Measurements from ENCODE around the gene TNFSF15.

TNFSF15 gene

GRCh38 chr9:114824110-114824509, 18.3 kb upstream of the TNFSF15 start:
- no peak for DNase-seq

DNA sequence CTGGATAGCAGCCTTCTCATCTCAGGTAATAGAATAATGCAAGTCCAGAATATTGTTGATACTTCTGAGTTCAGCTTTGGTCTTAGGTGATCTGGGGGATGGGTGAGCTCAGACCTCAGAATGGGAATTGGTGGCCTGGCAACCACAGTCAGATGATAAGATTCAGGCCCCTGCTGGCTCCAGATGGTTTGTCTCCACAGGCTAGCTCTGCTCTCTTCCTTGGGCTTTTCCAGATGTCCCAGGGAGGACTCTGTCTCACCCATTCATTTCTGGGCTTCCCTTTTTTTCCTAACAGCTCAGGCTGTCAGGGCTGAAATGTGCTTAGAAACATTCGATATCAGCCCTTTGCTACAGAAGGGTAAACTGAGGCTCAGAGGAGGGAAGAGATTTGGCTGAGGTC, 17.6 kb upstream of the TNFSF15 start:
- DNase-seq, result no peak

GRCh38 chr9:114822708-114823107, 16.9 kb upstream of the TNFSF15 start:
- DNase-seq, result no peak

DNA sequence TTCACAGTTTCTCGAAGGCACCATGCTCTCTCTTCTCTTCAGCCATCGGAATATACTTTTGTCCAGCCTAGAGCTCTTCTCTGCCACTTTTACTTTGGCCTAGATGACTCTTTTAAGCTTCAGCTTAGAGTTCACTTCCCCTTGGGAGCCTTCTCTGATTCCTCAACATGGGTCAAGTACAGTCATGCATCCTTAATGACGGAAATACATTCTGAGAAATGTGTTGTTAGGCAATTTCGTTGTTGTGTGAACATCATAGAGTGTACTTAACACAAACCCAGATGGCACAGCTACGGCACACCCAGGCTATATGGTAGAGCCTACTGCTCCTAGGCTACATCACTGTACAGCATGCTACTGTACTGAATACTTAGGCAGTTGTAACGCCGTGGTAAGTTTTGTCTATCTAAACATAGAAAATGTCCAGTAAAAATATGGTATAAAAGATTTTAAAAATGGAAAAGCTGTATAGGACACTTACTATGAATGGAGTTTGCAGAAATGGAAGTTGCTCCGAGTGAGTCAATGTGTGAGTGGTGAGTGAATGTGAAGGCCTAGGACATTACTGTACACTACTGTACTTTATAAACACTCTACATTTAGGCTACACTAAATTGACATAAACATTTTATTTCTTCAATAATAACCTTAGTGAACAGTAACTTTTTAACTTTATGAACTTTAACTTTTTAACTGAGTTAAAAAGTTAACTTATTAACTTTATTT, 15.1 kb upstream of the TNFSF15 start:
- no peak for DNase-seq

GRCh38 chr9:114818178-114818577, 12.3 kb upstream of the TNFSF15 start:
- DNase-seq, result no peak

- no peak for DNase-seq
Observed at GRCh38 chr9:114813717-114814418, 8.0 kb upstream of the TNFSF15 start.

DNA sequence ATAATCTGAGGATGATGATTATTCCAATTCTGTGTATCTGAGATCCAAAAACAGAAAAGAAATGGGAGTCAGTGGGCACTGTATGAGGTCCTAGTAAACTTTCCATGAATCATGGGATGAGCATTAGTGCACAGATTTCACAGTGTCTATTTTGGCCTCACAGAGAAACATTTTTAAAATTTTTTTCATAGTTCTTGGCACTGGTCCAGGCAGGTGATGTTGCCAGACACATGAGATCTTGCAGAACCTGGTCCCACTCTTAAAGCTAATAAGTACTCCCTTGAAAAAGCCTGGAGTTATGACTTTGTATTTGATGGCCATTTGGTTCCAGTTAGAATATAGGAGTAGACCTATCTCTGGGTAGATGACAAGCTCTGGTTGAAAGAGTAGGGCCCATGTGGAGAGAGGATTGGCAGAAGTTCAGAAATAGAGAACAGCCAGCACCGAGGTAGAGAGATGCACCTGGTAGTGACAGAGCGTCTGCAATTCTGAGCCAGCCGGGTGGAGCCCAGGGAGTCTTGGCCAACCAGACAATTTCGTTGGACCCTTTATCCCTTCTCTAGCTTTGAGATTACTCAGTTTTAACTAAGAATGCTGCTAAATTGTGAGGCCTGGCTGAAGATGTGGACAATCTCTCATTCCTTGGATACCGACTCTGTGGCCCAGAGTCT, 6.3 kb upstream of the TNFSF15 start:
- DNase-seq, result no peak

DNA sequence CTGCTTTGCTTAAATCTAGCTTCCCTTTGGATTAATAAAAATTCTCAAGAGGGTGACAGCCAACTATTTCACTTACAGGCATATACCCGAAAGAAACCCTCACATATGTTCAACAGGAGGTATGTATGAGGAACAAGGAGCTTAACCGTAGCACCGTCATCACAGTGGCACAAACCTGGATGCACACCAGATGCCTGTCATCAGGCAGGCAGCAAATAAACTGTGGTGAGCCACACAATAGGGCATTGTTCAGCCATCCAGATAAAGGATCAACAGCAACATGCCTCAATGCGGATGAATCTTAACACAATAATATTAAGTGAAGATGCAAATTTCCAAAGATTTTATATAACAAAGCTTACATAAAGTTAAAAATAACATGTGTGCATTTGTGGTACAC, 5.5 kb upstream of the TNFSF15 start:
- DNase-seq, result no peak

GRCh38 chr9:114810614-114811013, 4.8 kb upstream of the TNFSF15 start:
- no peak for DNase-seq

- no peak for DNase-seq
Observed at GRCh38 chr9:114806526-114806900, 674 bp upstream of the TNFSF15 start.

- DNase-seq, result no peak
Observed at GRCh38 chr9:114804505-114804904, 1.3 kb downstream of the TNFSF15 start.

DNA sequence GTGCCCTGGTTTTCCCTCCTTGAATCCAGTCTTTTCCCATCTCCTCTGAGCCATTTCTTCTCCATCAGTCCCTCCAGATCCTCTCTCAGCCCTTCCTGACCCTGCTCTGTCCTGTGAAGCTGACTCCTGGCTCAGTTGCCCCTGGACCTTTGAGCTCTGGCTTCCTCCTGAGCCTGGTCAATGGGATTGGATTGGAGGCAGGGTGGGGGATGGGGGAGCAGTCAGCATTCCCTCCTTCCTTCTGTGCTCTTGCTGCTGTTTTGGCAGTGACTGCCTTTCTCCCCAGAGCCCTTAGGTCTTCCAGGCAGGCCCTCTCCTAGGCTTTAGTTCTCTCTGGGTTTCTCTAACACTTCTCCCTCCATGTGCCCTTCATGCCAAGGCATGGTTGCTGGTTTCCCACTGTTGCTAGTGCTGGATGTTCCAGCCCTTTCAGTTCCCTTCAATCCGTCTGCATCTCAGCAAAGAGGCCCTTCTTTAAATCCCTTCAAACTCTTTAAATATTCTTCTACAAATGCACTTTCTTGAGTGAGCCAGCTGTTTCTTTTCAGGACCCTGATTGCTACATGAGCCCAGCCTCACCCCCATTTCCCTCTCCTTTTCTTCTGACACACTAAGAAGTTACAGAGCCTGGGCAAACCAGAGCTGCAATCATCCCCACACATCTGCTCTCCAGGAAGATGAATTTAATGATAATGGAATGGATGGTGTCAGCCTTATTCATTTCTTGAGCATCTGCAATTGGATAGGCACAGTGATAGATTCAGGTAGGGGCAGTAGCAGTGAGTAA, 2.2 kb downstream of the TNFSF15 start:
- no peak for DNase-seq

DNA sequence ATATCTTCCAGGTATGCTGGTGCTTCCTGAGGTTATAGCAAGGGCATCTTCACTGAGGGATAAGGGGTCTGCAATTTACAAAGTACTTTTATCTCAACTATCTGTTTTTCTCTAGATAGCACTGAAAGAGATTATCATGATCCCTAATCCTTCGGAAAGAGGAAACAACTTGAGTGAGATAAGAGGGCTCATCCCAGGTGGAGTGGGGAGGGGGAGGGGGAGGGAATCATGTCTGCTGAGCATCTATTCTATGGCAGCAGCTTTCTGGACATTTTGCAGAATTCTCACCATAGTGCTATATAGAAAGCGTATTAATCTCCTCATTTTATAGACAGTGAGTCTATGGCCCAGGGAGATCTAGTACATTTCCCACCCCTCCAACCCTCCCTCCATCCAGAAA, 5.9 kb downstream of the TNFSF15 start:
- DNase-seq, result no peak

DNA sequence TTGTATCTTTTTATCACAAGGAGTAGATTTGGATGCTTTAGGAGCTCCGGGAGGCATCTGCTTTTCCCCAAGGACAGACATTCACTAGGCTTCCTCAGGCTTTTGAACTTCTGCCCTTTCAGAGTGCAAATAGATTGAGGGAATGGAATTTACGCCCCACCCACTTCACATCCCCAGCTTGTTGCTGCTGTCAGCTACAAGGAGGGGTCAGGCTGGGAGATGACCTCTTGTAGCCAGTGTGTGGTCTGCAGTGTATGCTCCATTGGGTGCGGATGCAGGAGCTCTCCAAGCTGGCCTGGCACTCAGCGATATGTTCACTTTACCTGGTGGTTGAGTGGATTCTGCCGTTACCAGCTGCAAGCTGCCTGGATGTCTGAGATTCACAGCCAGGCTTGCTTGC, 6.4 kb downstream of the TNFSF15 start:
- no peak for DNase-seq

DNA sequence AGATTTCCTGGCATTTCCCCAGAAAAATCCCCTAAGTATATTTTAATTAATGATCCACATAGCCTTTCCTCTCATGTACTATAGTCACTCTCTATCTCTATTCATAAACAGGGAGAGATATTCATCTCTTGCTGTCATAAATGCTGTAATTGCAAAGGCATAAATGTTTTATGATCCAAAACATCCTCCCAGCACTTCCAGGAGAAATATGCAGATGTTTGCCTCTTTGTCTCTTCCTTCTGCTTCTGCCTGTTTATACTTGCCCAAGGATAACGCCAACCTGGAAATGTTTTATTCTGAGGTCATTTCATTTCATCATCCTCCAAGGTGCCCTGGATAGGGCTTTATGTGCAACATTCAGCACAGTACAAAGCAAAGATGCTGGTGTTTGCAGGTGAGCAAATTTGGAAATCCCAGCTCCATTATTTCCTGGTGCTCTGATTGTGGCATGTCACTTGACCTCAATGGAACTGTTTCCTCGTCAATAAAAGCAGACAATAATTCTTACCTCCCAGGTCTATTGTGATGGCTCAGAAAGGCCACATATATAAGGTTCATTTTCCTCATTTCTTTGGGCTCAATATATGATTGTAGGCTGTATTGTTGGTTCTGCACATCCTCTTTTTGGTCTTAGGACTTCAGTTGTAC, 6.9 kb downstream of the TNFSF15 start:
- no peak for DNase-seq

DNA sequence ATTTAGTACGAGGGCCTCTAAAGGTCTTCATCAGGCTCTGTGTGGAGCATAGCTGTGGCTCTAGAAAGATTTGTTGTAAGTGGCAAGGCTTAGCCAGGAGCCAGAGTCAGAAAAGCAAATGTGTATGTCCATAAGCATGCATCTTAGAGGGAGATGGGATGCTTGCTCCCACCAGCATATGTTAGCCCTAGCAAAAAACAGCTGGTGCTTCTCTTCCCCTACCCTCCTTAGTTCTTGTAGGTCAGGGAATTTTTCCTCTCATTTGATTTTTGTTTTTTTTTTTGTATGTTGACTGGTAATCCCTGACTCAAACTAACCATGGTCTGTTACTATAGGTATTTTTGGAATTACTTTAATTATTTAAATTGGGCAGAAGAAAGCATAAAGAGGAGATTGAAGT, 7.7 kb downstream of the TNFSF15 start:
- DNase-seq, result no peak

GRCh38 chr9:114792396-114792795, 13.4 kb downstream of the TNFSF15 start:
- DNase-seq, result no peak

DNA sequence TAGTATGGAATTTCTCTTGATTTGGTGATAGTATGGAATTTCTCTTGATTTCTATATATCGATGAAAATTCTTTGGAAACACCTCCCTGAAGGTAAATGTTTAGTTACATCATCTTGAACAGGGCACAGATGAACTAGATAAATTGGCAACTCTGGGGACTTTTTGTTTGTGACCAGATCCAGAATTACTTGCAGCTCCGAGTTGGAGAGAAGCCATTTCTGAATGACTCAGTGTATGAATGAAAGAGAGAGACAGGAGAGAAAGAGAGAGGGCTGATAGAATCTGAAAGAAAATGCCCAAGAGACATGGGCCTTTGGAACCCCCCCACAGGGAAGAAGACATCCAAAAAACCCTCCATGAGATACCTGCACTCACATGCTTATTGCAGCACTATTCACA, 14.1 kb downstream of the TNFSF15 start:
- no peak for DNase-seq

DNA sequence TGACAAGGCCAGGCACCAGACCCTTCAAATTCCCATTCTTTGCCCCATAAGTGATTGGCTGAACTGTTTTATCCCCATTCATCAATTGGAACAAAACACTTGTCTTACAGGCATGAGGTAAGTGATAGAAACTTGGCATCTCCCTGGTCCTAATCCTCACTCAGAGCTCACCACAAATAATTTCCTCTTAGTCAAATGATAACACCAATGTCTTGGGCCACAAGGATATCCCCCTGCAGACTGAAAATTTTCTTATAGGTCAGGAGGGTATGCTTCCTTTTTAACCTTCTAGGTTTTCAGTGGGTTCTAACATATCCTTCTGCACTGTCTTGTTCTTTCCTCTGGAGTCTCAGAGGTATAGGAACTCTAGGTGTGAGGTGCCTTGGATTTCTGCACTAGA, 14.5 kb downstream of the TNFSF15 start:
- no peak for DNase-seq

GRCh38 chr9:114790521-114790920, 15.3 kb downstream of the TNFSF15 start:
- DNase-seq, result no peak

GRCh38 chr9:114789006-114789405, 16.8 kb downstream of the TNFSF15 start:
- DNase-seq, result no peak

DNA sequence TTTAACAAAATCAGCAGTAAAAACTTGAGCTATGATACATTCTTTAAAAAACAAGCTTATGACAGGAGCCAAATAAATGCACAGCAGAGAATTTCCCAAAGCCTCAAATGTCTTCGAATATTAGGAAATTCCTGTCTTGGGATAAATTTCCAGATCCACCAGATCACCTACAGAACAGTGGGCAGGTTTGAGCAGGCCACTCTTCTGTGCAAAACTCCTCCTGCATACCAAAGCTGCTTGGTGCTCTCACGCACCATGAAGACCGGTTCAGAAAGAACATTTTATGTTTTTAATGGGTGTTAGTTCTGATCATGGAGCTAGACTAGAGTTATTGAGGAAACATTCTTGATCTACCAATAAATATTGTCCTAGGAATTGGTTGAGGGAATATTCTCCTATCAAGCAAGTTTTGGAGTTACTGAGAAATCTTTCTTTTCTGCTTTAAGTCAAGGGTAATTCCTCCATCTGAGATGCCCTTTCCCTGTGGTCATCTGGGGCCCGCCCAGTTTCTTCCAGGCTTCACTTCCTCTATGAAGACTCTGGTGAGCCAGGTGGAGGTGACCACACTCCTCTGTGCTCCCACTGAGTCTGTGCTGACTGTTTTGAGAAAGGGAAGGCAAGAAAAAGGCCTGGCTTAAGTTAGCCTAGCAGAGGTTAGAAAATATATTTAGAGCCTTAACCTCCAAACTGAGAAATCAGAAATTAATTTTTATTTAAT, 17.9 kb downstream of the TNFSF15 start:
- no peak for DNase-seq

Measured in NCI-H446 treated with DMSO at 0.1 percent for 48 hours (cell line).